GM12878 (cell line): ENCODE data around the gene PCAT6. TPM values are rescaled to one million over a fixed set of nuclear protein-coding genes. Genes with fewer than 3 reads are reported as not detected.

Source experiments
- ATAC-seq: fragments of 200-7000 bp; cut with Tn5 transposase; 3 replicates; pipeline ENCODE4 v1.9.1; 2020; ENCODE audit warnings: mild to moderate bottlenecking, moderate library complexity
- BruUV-seq: library from RNA; stranded (reverse); fragments of 400-500 nt; replicated peaks from 2 replicates; lab custom pipeline; 2021; lab: Mats Ljungman, UMichigan
- CTCF ChIA-PET: fragments of 300-600 bp; sonication (Branson Sonifier 250); formaldehyde crosslinking; extraction: SDS; loops from one replicate; lab custom pipeline; 2021; ENCODE audit warnings: inconsistent platforms; lab: Yijun Ruan, JAX
- POLR2A ChIA-PET: fragments of 350-600 bp; formaldehyde crosslinking; extraction: SDS; loops from one replicate; lab custom pipeline; 2021; ENCODE audit warnings: inconsistent platforms; lab: Charles Lee
- RAD21 ChIA-PET: fragments of 300-600 bp; sonication (Branson Sonifier 250); formaldehyde crosslinking; loops from one replicate; lab custom pipeline; 2023; ENCODE audit warnings: antibody characterized with exemption; ENCODE audit not compliant: unreplicated experiment; lab: Charles Lee
- SMC1A ChIA-PET: fragments of 300-600 bp; sonication (Branson Sonifier 250); formaldehyde crosslinking; loops from one replicate; lab custom pipeline; 2023; ENCODE audit not compliant: unreplicated experiment, uncharacterized antibody; lab: Charles Lee
- DNase-seq: peaks from one replicate; pipeline ENCODE4 v3.0.0-alpha.2; 2011; ENCODE audit warnings: low read depth, low spot score
- FAIRE-seq: peaks from 3 replicates; lab custom pipeline; 2011; peaks lifted over from hg19 to GRCh38; lab: Jason Lieb, UNC
- H2AFZ ChIP-seq: 2 replicates; pipeline ENCODE4 v1.6.0; 2011; ENCODE audit warnings: low read depth, low read length, control low read depth; ENCODE audit not compliant: control insufficient read depth
- H3K27ac ChIP-seq: 2 replicates; pipeline ENCODE4 v1.5.1; 2011; ENCODE audit warnings: control low read depth; ENCODE audit not compliant: control insufficient read depth, insufficient read depth
- H3K27me3 ChIP-seq, 2 experiments: replicated peaks in 1 of 2; 2 replicates each; pipeline versions ENCODE4 v1.6.0 to v1.6.1; 2011; ENCODE audit warnings: low read length in 1 of 2; ENCODE audit not compliant: control insufficient read depth in 2 of 2, insufficient read depth in 2 of 2
- H3K36me3 ChIP-seq, 2 experiments: 2 replicates each; pipeline ENCODE4 v1.5.1; 2011; ENCODE audit warnings: low read length in 1 of 2; ENCODE audit not compliant: control insufficient read depth in 2 of 2, insufficient read depth in 2 of 2
- H3K4me1 ChIP-seq: 2 replicates; pipeline ENCODE4 v1.6.1; 2011; ENCODE audit warnings: mild to moderate bottlenecking, low read length, moderate library complexity, mixed read lengths; ENCODE audit not compliant: control insufficient read depth, insufficient read depth
- H3K4me2 ChIP-seq: 2 replicates; pipeline ENCODE4 v1.6.0; 2011; ENCODE audit warnings: control low read depth; ENCODE audit not compliant: control insufficient read depth, insufficient read depth
- H3K4me3 ChIP-seq: fragments of 200-600 bp; sonication (generic); 2 replicates; pipeline ENCODE4 v1.5.1; 2016
- H3K79me2 ChIP-seq: 2 replicates; pipeline ENCODE4 v1.6.0; 2011; ENCODE audit warnings: low read length; ENCODE audit not compliant: control insufficient read depth, insufficient read depth
- H3K9ac ChIP-seq: 2 replicates; pipeline ENCODE4 v1.8.0; 2011; ENCODE audit warnings: low read length, control low read depth, mixed read lengths; ENCODE audit not compliant: control insufficient read depth, insufficient read depth
- H3K9me3 ChIP-seq: replicated peaks from 3 replicates; pipeline ENCODE4 v1.5.1; 2011; ENCODE audit warnings: mild to moderate bottlenecking, low read length; ENCODE audit not compliant: control insufficient read depth, insufficient read depth
- H4K20me1 ChIP-seq: 2 replicates; pipeline ENCODE4 v1.6.0; 2011; ENCODE audit not compliant: control insufficient read depth, insufficient read depth
- BCL3 ChIP-seq: IDR thresholded peaks from 2 replicates; pipeline ENCODE4 v1.6.1; 2011; ENCODE audit warnings: borderline replicate concordance, low read depth, mild to moderate bottlenecking, moderate library complexity, low read length; ENCODE audit not compliant: insufficient read depth, poor library complexity, severe bottlenecking
- CBFB ChIP-seq: IDR thresholded peaks from 2 replicates; pipeline ENCODE4 v1.6.1; 2016; ENCODE audit warnings: antibody characterized with exemption, low read depth
- CBX3 ChIP-seq: fragments of 200-600 bp; sonication (generic); IDR thresholded peaks from 2 replicates; pipeline ENCODE4 v1.6.1; 2016; ENCODE audit warnings: low read depth, borderline replicate concordance
- CBX5 ChIP-seq: sonication (generic); IDR thresholded peaks from 2 replicates; pipeline ENCODE4 v1.6.1; 2016; ENCODE audit warnings: low read depth, moderate library complexity, mild to moderate bottlenecking, inconsistent platforms
- E2F4 ChIP-seq: IDR thresholded peaks from 2 replicates; pipeline ENCODE4 v1.6.1; 2012; ENCODE audit warnings: low read depth, low read length, improper control_type of control experiment
- EGR1 ChIP-seq, 2 experiments: IDR thresholded peaks; 1 replicate in 1 of 2; 2 replicates in 1 of 2; pipeline ENCODE4 v1.6.1; 2011 to 2012; ENCODE audit warnings: low read depth in 2 of 2, low read length in 2 of 2, borderline replicate concordance in 1 of 2, mild to moderate bottlenecking in 1 of 2, moderate library complexity in 1 of 2
- MEF2B ChIP-seq: fragments of 450-650 bp; IDR thresholded peaks from 2 replicates; pipeline ENCODE4 v1.6.1; 2018; ENCODE audit warnings: mild to moderate bottlenecking, moderate library complexity; ENCODE audit not compliant: partially characterized antibody, poor library complexity, severe bottlenecking
- NBN ChIP-seq: fragments of 450-650 bp; IDR thresholded peaks from 2 replicates; pipeline ENCODE4 v1.6.1; 2016
- NFYA ChIP-seq: IDR thresholded peaks from 2 replicates; pipeline ENCODE4 v1.6.1; 2011; ENCODE audit warnings: low read depth, mild to moderate bottlenecking, low read length, improper control_type of control experiment, borderline replicate concordance
- NFYB ChIP-seq: IDR thresholded peaks from 2 replicates; pipeline ENCODE4 v1.6.1; 2011; ENCODE audit warnings: low read depth, mild to moderate bottlenecking, low read length, improper control_type of control experiment, moderate library complexity; ENCODE audit not compliant: insufficient read depth
- PAX8 ChIP-seq: fragments of 450-650 bp; IDR thresholded peaks from 2 replicates; pipeline ENCODE4 v1.6.1; 2017; ENCODE audit warnings: mild to moderate bottlenecking, moderate library complexity
- RAD51 ChIP-seq: fragments of 450-650 bp; IDR thresholded peaks from 2 replicates; pipeline ENCODE4 v1.6.1; 2016; ENCODE audit warnings: moderate library complexity, mild to moderate bottlenecking, inconsistent platforms
- RB1 ChIP-seq: fragments of 450-650 bp; formaldehyde crosslinking; IDR thresholded peaks from 2 replicates; pipeline ENCODE4 v1.6.1; 2017; ENCODE audit warnings: mild to moderate bottlenecking, borderline replicate concordance
- RCOR1 ChIP-seq: conservative IDR thresholded peaks from 2 replicates; pipeline ENCODE4 v1.6.1; 2012; ENCODE audit warnings: low read depth, low read length, improper control_type of control experiment
- SKIL ChIP-seq: fragments of 450-650 bp; IDR thresholded peaks from 2 replicates; pipeline ENCODE4 v1.6.1; 2017; ENCODE audit warnings: mild to moderate bottlenecking, low read depth, inconsistent platforms; ENCODE audit not compliant: poor library complexity, severe bottlenecking
- SMC3 ChIP-seq: IDR thresholded peaks from 2 replicates; pipeline ENCODE4 v1.6.1; 2011; ENCODE audit warnings: low read length, improper control_type of control experiment, borderline replicate concordance
- SP1 ChIP-seq: IDR thresholded peaks from one replicate; pipeline ENCODE4 v1.6.1; 2011; ENCODE audit warnings: low read depth, low read length
- SUZ12 ChIP-seq: fragments of 200-600 bp; sonication (generic); IDR thresholded peaks from one replicate; pipeline ENCODE4 v1.6.1; 2018; ENCODE audit warnings: antibody characterized with exemption, mild to moderate bottlenecking; ENCODE audit not compliant: unreplicated experiment
- ZSCAN29 ChIP-seq: fragments of 450-650 bp; IDR thresholded peaks from 2 replicates; pipeline ENCODE4 v1.6.1; 2017; ENCODE audit warnings: mild to moderate bottlenecking, moderate library complexity
- WGBS: methylation state at CpG from one replicate; pipeline ENCODE4 v1.1.6; 2016; ENCODE audit warnings: low lambda C conversion rate; ENCODE audit not compliant: insufficient replicate concordance, insufficient coverage; ENCODE audit errors: missing lambda C conversion rate; 5-methylcytosine and 5-hydroxymethylcytosine counted together
- in situ Hi-C: fragments of 300-500 bp; cut with MboI; formaldehyde crosslinking; loops from 9 replicates; pipeline ENCODE4 v1.14.3; 2018; ENCODE audit warnings: mixed read lengths
- intact Hi-C: fragments of 100-400 bp; cut with micrococcal nuclease; formaldehyde crosslinking; loops from one replicate; pipeline ENCODE4 v1.14.2; 2022; ENCODE audit not compliant: unreplicated experiment
- polyA plus RNA-seq, 11 experiments: library from polyadenylated mRNA; depleted of rRNA in 4 of 11; unstranded in 6 of 11; stranded (reverse) in 5 of 11; fragments of >200 nt; fragmentation: Nextera tagmentation in 4 of 11; fragmentation: Illumina TruSeq in 1 of 11; extraction: Ambion mirVana in 4 of 11; extraction: Trizol in 1 of 11; gene quantifications; 1 replicate in 1 of 11; 2 replicates in 10 of 11; pipeline versions ENCODE4 v1.2.1 to v1.2.3, GENCODE V29; 2011 to 2016; ENCODE audit warnings: inconsistent platforms in 2 of 11, missing spikeins in 2 of 11, low read depth in 1 of 11
- total RNA-seq, 4 experiments: library from RNA; depleted of rRNA in 3 of 4; stranded (reverse); fragments of >200 nt in 3 of 4; fragmentation: Illumina TruSeq in 1 of 4; extraction: Trizol in 1 of 4; gene quantifications; 2 replicates each; pipeline versions ENCODE4 v1.2.1 to v1.2.3, GENCODE V29; 2013 to 2021

The PCAT6 gene
- total and polyA plus RNA-seq, 10 of the 15 experiments (the other 5 are each of a cell fraction or from before 2014, with no cell fraction given): 0.16 to 0.83 (median 0.48) TPM; not detected in 4

GRCh38 chr1:202857136-202857610 is 46.4 kb downstream of the PCAT6 start (continued):
- TF ChIP-seq BCL3: no peak

GRCh38 chr1:202858331-202858730 is 47.6 kb downstream of the PCAT6 start:
- WGBS: 44% methylated on average over 6 of the region's 6 CpGs
- no peaks in the 10 kb centered on the region for H3K79me2 ChIP-seq
- POLR2A ChIA-PET: no interaction called here
- no peaks in the 10 kb centered on the region for H4K20me1 ChIP-seq
- ATAC-seq (no peak), FAIRE-seq (no peak)
- H3K27me3 ChIP-seq: peaks cover 5 to 7% of the 10 kb centered on the region in 2 experiments; a peak in 3 of 4 replicates
- no peak overlapping the region for H3K4me3 ChIP-seq
- BruUV-seq: no TSS peak
- RAD21 ChIA-PET: no interaction called here
- no peaks in the 10 kb centered on the region for H3K9me3 ChIP-seq
- in situ Hi-C loops (no loop called here), intact Hi-C loops (no loop called here)
- SMC1A ChIA-PET: no interaction called here
- no peak overlapping the region for H3K4me2 ChIP-seq
- H3K27ac ChIP-seq: no peak overlapping the region
- no peak for TF ChIP-seq NBN
- TF ChIP-seq SP1: no peak
- TF ChIP-seq RB1: no peak
- no peak for TF ChIP-seq SUZ12
- TF ChIP-seq PAX8: no peak
- TF ChIP-seq CBFB: no peak
- TF ChIP-seq NFYA: no peak
- TF ChIP-seq EGR1 (IDR thresholded peaks at IDR 0.05; ENCODE audit: borderline replicate concordance in 1 of 2, low read depth in 2 of 2, low read length in 2 of 2): no peak
- TF ChIP-seq SMC3: no peak
- TF ChIP-seq CBX3: no peak
- TF ChIP-seq ZSCAN29: no peak
- no peak for TF ChIP-seq MEF2B
- TF ChIP-seq RCOR1: no peak
- TF ChIP-seq SKIL: no peak
- TF ChIP-seq E2F4: no peak
- no peak for TF ChIP-seq NFYB
- TF ChIP-seq CBX5: no peak
- TF ChIP-seq RAD51: no peak
- TF ChIP-seq, all 136 proteins: peak for 0
- Histone ChIP-seq H2AFZ (no peak overlapping the region), H3K36me3 (no peaks in the 10 kb centered on the region), H3K9ac (no peak overlapping the region), H3K4me1 (no peaks in the 10 kb centered on the region)
- no peak for DNase-seq
- CTCF ChIA-PET: interaction anchor here (1.0 kb wide), 1 partner anchor 108 kb away, joined by 3 read pairs; no protein-coding TSS in a partner anchor
